Measurements from ENCODE around the gene ANK3. TPM values are rescaled to one million over a fixed set of nuclear protein-coding genes. Genes with fewer than 3 reads are reported as not detected.
A peak's percentile ranks its signal among the peaks of the same experiment; 100 is the strongest.
"Not testable (repeated sequence)": the region's sequence is repeated elsewhere in the genome, so short reads cannot be mapped to it uniquely, and the experiment has no call there.

Gene ANK3
- total RNA-seq, 1 experiment from 2014 or later, result 6.7 TPM

GRCh38 chr10:60293581-60294175 lies 96.0 kb downstream of the ANK3 start:
- TF ChIP-seq CTCF (IDR thresholded peaks at IDR 0.05; ENCODE audit: unreplicated experiment), result no peak
- no peak for DNase-seq (ENCODE audit: unreplicated experiment)
- Mint-ChIP-seq H3K27me3 (ENCODE audit: insufficient read depth, unreplicated experiment) (no peaks in the 10 kb centered on the region), H3K4me3 (ENCODE audit: unreplicated experiment) (no peak overlapping the region), H3K9me3 (ENCODE audit: unreplicated experiment) (no peaks in the 10 kb centered on the region), H3K36me3 (ENCODE audit: insufficient read depth, unreplicated experiment) (no peaks in the 10 kb centered on the region), H3K27ac (ENCODE audit: low read depth, unreplicated experiment) (no peak overlapping the region), H3K4me1 (ENCODE audit: insufficient read depth, unreplicated experiment) (no peaks in the 10 kb centered on the region)
- intact Hi-C loops (cut with micrococcal nuclease), result no loop called here
- no TSS peak for BruUV-seq (replicated peaks)
- POLR2A ChIA-PET, result interaction anchor here (0.6 kb wide), 1 partner anchor 22 kb away, joined by 3 read pairs; no protein-coding TSS in a partner anchor
- CTCF ChIA-PET, result interaction anchor here (0.6 to 1.2 kb wide), 4 partner anchors 22 to 841 kb away, joined by 3 to 5 read pairs (median 4); no protein-coding TSS in a partner anchor

GRCh38 chr10:60292998-60293397 lies 96.7 kb downstream of the ANK3 start:
- TF ChIP-seq CTCF (IDR thresholded peaks at IDR 0.05; ENCODE audit: unreplicated experiment), result no peak
- H3K4me3 Mint-ChIP-seq (ENCODE audit: unreplicated experiment), result no peak overlapping the region
- no peak for DNase-seq (ENCODE audit: unreplicated experiment)
- no peaks in the 10 kb centered on the region for H3K9me3 Mint-ChIP-seq (ENCODE audit: unreplicated experiment)
- H3K36me3 Mint-ChIP-seq (ENCODE audit: insufficient read depth, unreplicated experiment), result no peaks in the 10 kb centered on the region
- no TSS peak for BruUV-seq (replicated peaks)
- H3K4me1 Mint-ChIP-seq (ENCODE audit: insufficient read depth, unreplicated experiment), result no peaks in the 10 kb centered on the region
- no peaks in the 10 kb centered on the region for H3K27me3 Mint-ChIP-seq (ENCODE audit: insufficient read depth, unreplicated experiment)
- intact Hi-C loops (cut with micrococcal nuclease), result no loop called here
- no peak overlapping the region for H3K27ac Mint-ChIP-seq (ENCODE audit: low read depth, unreplicated experiment)
- CTCF ChIA-PET, result no interaction called here
- POLR2A ChIA-PET, result no interaction called here

- BruUV-seq (replicated peaks); H3K27ac Mint-ChIP-seq (ENCODE audit: low read depth, unreplicated experiment); intact Hi-C loops (cut with micrococcal nuclease); H3K36me3 Mint-ChIP-seq (ENCODE audit: insufficient read depth, unreplicated experiment); H3K4me1 Mint-ChIP-seq (ENCODE audit: insufficient read depth, unreplicated experiment); CTCF ChIA-PET; DNase-seq (ENCODE audit: unreplicated experiment); POLR2A ChIA-PET; H3K4me3 Mint-ChIP-seq (ENCODE audit: unreplicated experiment); H3K27me3 Mint-ChIP-seq (ENCODE audit: insufficient read depth, unreplicated experiment); H3K9me3 Mint-ChIP-seq (ENCODE audit: unreplicated experiment): not testable (repeated sequence)
Observed at GRCh38 chr10:60292536-60292935, 97.1 kb downstream of the ANK3 start.

- H3K36me3 Mint-ChIP-seq (ENCODE audit: insufficient read depth, unreplicated experiment), result no peaks in the 10 kb centered on the region
- BruUV-seq (replicated peaks), result no TSS peak
- H3K4me1 Mint-ChIP-seq (ENCODE audit: insufficient read depth, unreplicated experiment), result no peaks in the 10 kb centered on the region
- H3K27ac Mint-ChIP-seq (ENCODE audit: low read depth, unreplicated experiment), result no peak overlapping the region
- no peaks in the 10 kb centered on the region for H3K9me3 Mint-ChIP-seq (ENCODE audit: unreplicated experiment)
- H3K4me3 Mint-ChIP-seq (ENCODE audit: unreplicated experiment), result no peak overlapping the region
- intact Hi-C loops (cut with micrococcal nuclease), result no loop called here
- no peak for TF ChIP-seq CTCF (IDR thresholded peaks at IDR 0.05; ENCODE audit: unreplicated experiment)
- CTCF ChIA-PET, result no interaction called here
- no peaks in the 10 kb centered on the region for H3K27me3 Mint-ChIP-seq (ENCODE audit: insufficient read depth, unreplicated experiment)
- peak; percentile 18 for DNase-seq (ENCODE audit: unreplicated experiment)
- POLR2A ChIA-PET, result no interaction called here
Observed at GRCh38 chr10:60291344-60291930, 98.2 kb downstream of the ANK3 start.

All from MCF 10A (cell line).